GM03348 (cell line): ENCODE measurements around the gene RGS4.
A peak's percentile ranks its signal among the peaks of the same experiment; 100 is the strongest.

Source experiments
- DNase-seq: peaks from one replicate; pipeline ENCODE4 v3.0.0; 2012; ENCODE audit warnings: low spot score

Gene RGS4

DNA sequence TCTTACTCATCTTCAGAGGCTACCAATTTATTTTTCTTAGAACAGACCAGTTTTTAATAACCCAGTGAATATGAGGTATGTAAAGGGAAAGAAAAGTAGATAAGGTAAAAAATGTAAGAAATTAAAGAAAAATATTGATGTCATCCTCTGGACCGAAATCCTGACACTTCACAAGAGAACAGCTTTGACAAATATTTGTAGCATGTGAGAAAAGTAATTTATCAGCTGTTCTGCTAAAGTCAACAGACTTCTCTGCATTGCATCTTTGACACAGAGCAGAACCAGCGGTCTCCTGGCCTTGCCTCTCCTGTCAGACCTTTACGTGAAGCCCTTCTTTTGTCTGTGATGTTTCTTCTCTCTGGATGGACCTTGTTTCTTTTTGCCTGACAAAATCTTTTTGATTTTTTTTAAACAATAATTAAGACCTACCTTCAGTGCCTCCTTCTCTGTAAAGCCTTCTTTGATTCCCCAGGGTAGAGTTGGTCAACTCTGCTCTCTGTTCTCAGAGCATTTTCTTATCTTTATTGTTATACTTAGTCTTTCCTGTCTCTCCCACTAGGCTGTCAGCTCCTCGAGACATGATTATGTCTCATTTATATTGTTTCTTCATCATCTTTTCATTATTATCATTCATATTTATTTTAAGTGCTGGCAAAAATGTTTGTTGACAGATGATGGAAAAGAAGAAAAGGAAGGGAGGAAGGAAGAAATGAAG lies 35.4 kb downstream of the RGS4 start:
- no peak for DNase-seq

DNA sequence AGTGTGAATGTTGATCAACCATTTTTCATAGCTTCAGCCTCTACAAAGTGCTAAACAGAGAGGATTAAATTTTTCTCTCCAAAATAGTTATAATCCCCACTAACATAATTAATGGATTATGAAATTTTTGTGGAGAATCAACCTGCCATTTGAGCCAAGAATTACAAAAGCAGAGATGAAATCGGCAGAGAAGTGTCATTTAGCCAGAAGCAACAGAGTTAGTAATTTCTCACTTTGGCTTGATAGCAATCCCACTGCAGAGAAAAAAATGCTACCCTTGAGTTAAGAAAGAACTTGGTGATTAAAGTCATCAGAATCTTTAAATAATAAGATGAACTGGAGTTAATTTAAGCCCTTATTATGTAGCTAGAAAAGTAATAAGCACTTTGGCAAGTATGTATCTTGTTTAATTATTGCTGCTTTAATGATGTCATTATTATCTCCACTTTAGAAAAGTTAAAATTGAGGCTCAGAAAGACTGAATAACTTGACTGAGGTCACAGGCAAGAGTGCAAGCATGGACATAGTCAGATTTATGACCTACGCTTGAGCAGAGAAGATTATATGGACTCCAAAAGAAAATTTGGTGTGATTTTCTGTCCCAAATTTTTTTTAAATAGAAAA lies 37.3 kb downstream of the RGS4 start:
- DNase-seq, result peak; percentile 16

DNA sequence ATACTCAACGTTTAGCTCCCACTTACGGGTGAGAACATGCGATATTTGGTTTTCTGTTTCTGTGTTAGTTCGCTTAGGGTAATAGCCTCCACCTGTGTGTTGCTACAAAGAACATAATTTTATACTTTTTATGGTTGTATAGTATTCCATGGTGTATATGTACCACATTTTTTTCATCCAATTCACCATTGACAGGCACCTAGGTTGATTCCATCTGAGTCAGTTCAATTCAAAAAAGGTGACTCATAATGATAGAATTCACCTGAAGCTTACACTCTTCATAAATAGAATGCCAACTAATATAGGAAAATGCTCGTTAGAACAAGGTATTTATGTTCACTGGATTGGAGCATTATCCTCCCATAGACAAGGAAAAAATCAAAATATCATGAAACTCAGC lies 38.5 kb downstream of the RGS4 start:
- no peak for DNase-seq

DNA sequence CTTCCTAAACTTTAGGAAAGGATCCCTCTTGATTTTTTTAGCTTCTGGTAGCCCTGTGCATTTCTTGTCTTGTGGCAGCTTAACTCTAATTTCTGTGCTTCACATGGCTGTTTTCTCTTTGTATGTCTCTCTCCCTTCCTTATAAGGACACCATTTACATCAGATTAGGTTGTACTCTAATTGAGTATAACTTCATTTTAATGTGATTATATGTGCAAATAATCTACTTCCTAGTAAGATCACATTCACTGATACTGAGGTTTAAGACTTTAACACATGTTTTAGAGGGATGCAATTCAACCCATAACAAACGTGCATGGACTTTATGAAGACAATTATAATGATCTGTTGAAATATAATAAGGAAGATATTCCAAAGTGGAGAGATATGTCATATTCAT lies 46.7 kb downstream of the RGS4 start:
- no peak for DNase-seq

DNA sequence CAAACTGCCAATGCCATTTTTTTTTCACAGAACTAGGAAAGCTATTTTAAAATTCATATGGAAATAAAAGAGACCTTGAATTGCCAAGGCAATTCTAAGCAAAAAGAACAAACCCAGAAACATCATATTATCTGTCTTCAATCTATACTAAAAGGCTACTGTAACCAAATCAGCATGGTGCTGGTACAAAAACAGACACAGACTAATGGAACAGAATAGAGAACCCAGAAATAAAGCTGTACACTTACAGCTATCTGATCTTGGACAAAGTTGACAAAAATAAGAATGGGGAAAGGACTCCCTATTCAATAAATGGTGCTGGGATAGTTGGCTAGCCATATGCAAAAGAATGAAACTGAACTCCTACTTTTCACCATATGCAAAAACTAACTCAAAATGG lies 50.5 kb downstream of the RGS4 start:
- no peak for DNase-seq

DNA sequence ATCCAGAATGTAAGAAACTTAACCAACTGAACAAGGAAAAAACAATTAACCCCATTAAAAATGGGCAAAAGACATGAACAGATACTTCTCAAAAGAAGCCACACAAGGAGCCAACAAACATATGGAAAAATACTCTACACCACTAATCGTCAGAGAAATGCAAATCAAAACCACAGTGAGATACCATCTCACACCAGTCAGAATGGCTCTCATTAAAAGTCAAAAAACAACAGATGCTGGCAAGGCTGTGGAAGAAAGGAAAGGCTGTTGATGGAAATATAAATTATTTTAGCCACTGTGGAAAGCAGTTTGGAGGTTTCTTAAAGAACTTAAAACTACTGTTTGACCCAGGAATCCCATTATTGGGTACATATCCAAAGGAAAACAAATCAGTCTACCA lies 51.2 kb downstream of the RGS4 start:
- DNase-seq, result no peak

DNA sequence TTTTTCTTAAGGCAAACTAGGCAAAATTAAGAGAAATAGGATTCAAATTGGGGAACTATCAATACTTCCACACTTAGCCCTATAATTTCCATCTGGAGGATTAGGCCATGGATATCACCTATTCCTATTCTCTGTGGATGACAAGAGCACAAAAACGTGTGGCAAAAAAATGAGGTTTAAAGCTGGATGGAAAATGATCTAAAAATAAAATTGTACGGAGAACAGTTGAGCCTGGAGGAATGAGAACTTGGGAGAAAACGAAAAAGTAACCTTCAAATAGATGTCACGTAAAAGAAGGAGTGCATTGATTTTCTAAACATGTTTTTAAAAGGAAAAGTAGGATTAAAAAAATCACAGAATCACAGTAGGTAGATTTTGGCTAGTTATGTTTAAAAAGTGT lies 55.7 kb downstream of the RGS4 start:
- no peak for DNase-seq
